H1 (cell line): ENCODE measurements around the gene TRIM59. TPM values are rescaled to one million over a fixed set of nuclear protein-coding genes. Genes with fewer than 3 reads are reported as not detected.

Experiments
- CTCF ChIA-PET: fragments of 300-600 bp; sonication (Branson Sonifier 250); formaldehyde crosslinking; loops from one replicate; lab custom pipeline; 2021; ENCODE audit not compliant: partially characterized antibody; lab: Charles Lee
- POLR2A ChIA-PET: fragments of 300-600 bp; sonication (Branson Sonifier 250); formaldehyde crosslinking; loops from one replicate; lab custom pipeline; 2021; ENCODE audit warnings: inconsistent platforms; ENCODE audit not compliant: partially characterized antibody; lab: Charles Lee
- DNase-seq, 2 experiments: peaks; one replicate each; pipeline versions ENCODE4 v3.0.0 to v3.0.0-alpha.2; 2010 to 2022; ENCODE audit warnings: low spot score in 2 of 2, low read depth in 1 of 2, mixed read lengths in 1 of 2
- FAIRE-seq: peaks from 2 replicates; lab custom pipeline; 2011; peaks lifted over from hg19 to GRCh38; lab: Jason Lieb, UNC
- H2AFZ ChIP-seq: 2 replicates; pipeline ENCODE4 v1.8.1; 2012; ENCODE audit warnings: low read length, inconsistent platforms
- H2AK5ac ChIP-seq: 2 replicates; pipeline ENCODE4 v1.6.1; 2013; ENCODE audit warnings: low read depth, low read length
- H2BK120ac ChIP-seq: replicated peaks from 2 replicates; pipeline ENCODE3; 2013; ENCODE audit warnings: low read depth, low read length, inconsistent platforms
- H2BK12ac ChIP-seq: 2 replicates; pipeline ENCODE4 v1.6.1; 2013; ENCODE audit warnings: low read depth, low read length
- H2BK15ac ChIP-seq: 2 replicates; pipeline ENCODE4 v1.6.1; 2013; ENCODE audit warnings: low read length
- H2BK20ac ChIP-seq: 2 replicates; pipeline ENCODE4 v1.6.1; 2013; ENCODE audit warnings: low read length
- H2BK5ac ChIP-seq: 2 replicates; pipeline ENCODE4 v1.6.1; 2013; ENCODE audit warnings: low read depth, low read length
- H3K14ac ChIP-seq: 2 replicates; pipeline ENCODE4 v1.6.1; 2013; ENCODE audit warnings: inconsistent platforms; ENCODE audit not compliant: insufficient read length
- H3K18ac ChIP-seq: 2 replicates; pipeline ENCODE4 v1.6.1; 2013; ENCODE audit warnings: low read length; ENCODE audit errors: extremely low read depth
- H3K23ac ChIP-seq: 2 replicates; pipeline ENCODE4 v1.6.1; 2013; ENCODE audit warnings: inconsistent platforms; ENCODE audit not compliant: insufficient read length
- H3K23me2 ChIP-seq: 2 replicates; pipeline ENCODE4 v1.6.1; 2013; ENCODE audit warnings: low read depth, low read length
- H3K27ac ChIP-seq: 2 replicates; pipeline ENCODE4 v1.6.1; 2011; ENCODE audit warnings: low read depth, low read length, inconsistent platforms
- H3K27me3 ChIP-seq, 4 experiments: replicated peaks in 1 of 4; 1 replicate in 1 of 4; 2 replicates in 3 of 4; pipeline versions ENCODE4 v1.6.1 to v1.8.1; 2011 to 2013; ENCODE audit warnings: low read length in 3 of 4, mild to moderate bottlenecking in 3 of 4, inconsistent platforms in 2 of 4, mixed read lengths in 2 of 4, moderate library complexity in 1 of 4; ENCODE audit not compliant: control insufficient read depth in 3 of 4, insufficient read depth in 3 of 4; ENCODE audit errors: extremely low read depth in 1 of 4
- H3K36me3 ChIP-seq, 4 experiments: 2 replicates each; pipeline versions ENCODE4 v1.6.1 to v1.8.1; 2011 to 2013; ENCODE audit warnings: mild to moderate bottlenecking in 4 of 4, low read length in 3 of 4, moderate library complexity in 2 of 4, control low read depth in 1 of 4, inconsistent platforms in 1 of 4; ENCODE audit not compliant: insufficient read depth in 4 of 4, control insufficient read depth in 2 of 4
- H3K4ac ChIP-seq: replicated peaks from 2 replicates; pipeline ENCODE3; 2013; ENCODE audit warnings: low read length, low read depth, mixed read lengths, inconsistent platforms; ENCODE audit not compliant: insufficient read length
- H3K4me1 ChIP-seq, 4 experiments: replicated peaks in 1 of 4; 1 replicate in 1 of 4; 2 replicates in 3 of 4; pipeline versions ENCODE4 v1.6.1 to v1.8.1; 2011 to 2013; ENCODE audit warnings: low read length in 3 of 4, inconsistent platforms in 2 of 4, mixed read lengths in 1 of 4; ENCODE audit not compliant: insufficient read depth in 4 of 4, control insufficient read depth in 3 of 4
- H3K4me2 ChIP-seq, 2 experiments: 2 replicates each; pipeline versions ENCODE4 v1.6.1 to v1.8.1; 2011 to 2013; ENCODE audit warnings: low read depth in 2 of 2, low read length in 2 of 2, control low read depth in 1 of 2, inconsistent platforms in 1 of 2, mild to moderate bottlenecking in 1 of 2; ENCODE audit not compliant: insufficient read depth in 1 of 2
- H3K4me3 ChIP-seq, 4 experiments: fragments of 200-600, 300-600 bp in 1 of 4; sonication (generic), shearing (Covaris generic), sonication (Bioruptor Twin) in 1 of 4; 2 replicates each; pipeline versions ENCODE4 v1.5.1 to v1.8.1; 2011 to 2016; ENCODE audit warnings: low read length in 4 of 4, low read depth in 3 of 4, control low read depth in 2 of 4, inconsistent platforms in 2 of 4, mild to moderate bottlenecking in 2 of 4, mixed read lengths in 1 of 4, moderate library complexity in 1 of 4; ENCODE audit not compliant: insufficient read depth in 2 of 4; ENCODE audit errors: extremely low read depth in 1 of 4
- H3K56ac ChIP-seq: replicated peaks from 2 replicates; pipeline ENCODE3; 2013; ENCODE audit warnings: low read depth, mild to moderate bottlenecking, mixed read lengths, low read length, inconsistent platforms; ENCODE audit not compliant: insufficient read length
- H3K79me1 ChIP-seq: 2 replicates; pipeline ENCODE4 v1.6.1; 2013; ENCODE audit warnings: low read depth, low read length, control low read depth
- H3K79me2 ChIP-seq, 2 experiments: 2 replicates each; pipeline versions ENCODE4 v1.6.1 to v1.8.1; 2012 to 2013; ENCODE audit warnings: low read length in 2 of 2, mild to moderate bottlenecking in 2 of 2, inconsistent platforms in 1 of 2; ENCODE audit not compliant: insufficient read depth in 2 of 2, control insufficient read depth in 1 of 2
- H3K9ac ChIP-seq, 4 experiments: replicated peaks in 1 of 4; 1 replicate in 1 of 4; 2 replicates in 3 of 4; pipeline versions ENCODE4 v1.6.1 to v1.8.1; 2011 to 2013; ENCODE audit warnings: low read depth in 3 of 4, low read length in 3 of 4, control low read depth in 2 of 4, mild to moderate bottlenecking in 2 of 4, moderate library complexity in 2 of 4, inconsistent platforms in 1 of 4; ENCODE audit errors: extremely low read depth in 1 of 4
- H3K9me3 ChIP-seq, 2 experiments: 2 replicates each; pipeline versions ENCODE4 v1.6.1 to v1.8.1; 2012 to 2013; ENCODE audit warnings: mild to moderate bottlenecking in 2 of 2, moderate library complexity in 2 of 2, control low read depth in 1 of 2, inconsistent platforms in 1 of 2, low read depth in 1 of 2, low read length in 1 of 2, mixed read lengths in 1 of 2; ENCODE audit not compliant: insufficient read depth in 2 of 2
- H4K20me1 ChIP-seq, 2 experiments: replicated peaks in 1 of 2; 2 replicates each; pipeline versions ENCODE3 to v1.8.1; 2011 to 2013; ENCODE audit warnings: inconsistent platforms in 2 of 2, low read length in 2 of 2, mild to moderate bottlenecking in 1 of 2; ENCODE audit not compliant: insufficient read depth in 2 of 2, control insufficient read depth in 1 of 2
- H4K5ac ChIP-seq: 2 replicates; pipeline ENCODE4 v1.6.1; 2013; ENCODE audit warnings: low read length, low read depth, mixed read lengths, inconsistent platforms; ENCODE audit not compliant: insufficient read length
- H4K8ac ChIP-seq: 2 replicates; pipeline ENCODE4 v1.8.0; 2013; ENCODE audit warnings: mild to moderate bottlenecking, moderate library complexity, low read length, inconsistent platforms; ENCODE audit not compliant: insufficient read depth; ENCODE audit errors: extremely low read depth
- H4K91ac ChIP-seq: replicated peaks from 2 replicates; pipeline ENCODE3; 2013; ENCODE audit warnings: low read length, mixed read lengths, inconsistent platforms; ENCODE audit not compliant: insufficient read length
- CEBPB ChIP-seq: IDR thresholded peaks from 2 replicates; pipeline ENCODE4 v1.6.1; 2012; ENCODE audit warnings: low read depth, low read length
- CHD1 ChIP-seq: IDR thresholded peaks from 2 replicates; pipeline ENCODE4 v1.6.1; 2012; ENCODE audit warnings: low read depth, low read length, improper control_type of control experiment
- FOSL1 ChIP-seq: IDR thresholded peaks from 2 replicates; pipeline ENCODE4 v1.6.1; 2011; ENCODE audit warnings: mild to moderate bottlenecking, low read depth, low read length, moderate library complexity; ENCODE audit not compliant: insufficient read depth
- HDAC6 ChIP-seq: IDR thresholded peaks from one replicate; pipeline ENCODE4 v1.7.1; 2012; ENCODE audit warnings: low read depth, mild to moderate bottlenecking, inconsistent platforms, low read length, moderate library complexity
- KDM5A ChIP-seq: fragments of 200-600 bp; IDR thresholded peaks from 2 replicates; pipeline ENCODE4 v1.7.1; 2012; ENCODE audit warnings: mild to moderate bottlenecking, low read length, inconsistent platforms, mixed read lengths
- MAFK ChIP-seq: IDR thresholded peaks from 2 replicates; pipeline ENCODE4 v1.6.1; 2012; ENCODE audit warnings: low read depth, mild to moderate bottlenecking, improper control_type of control experiment, low read length
- MAX ChIP-seq: IDR thresholded peaks from 2 replicates; pipeline ENCODE4 v1.6.1; 2012; ENCODE audit warnings: inconsistent platforms
- POLR2AphosphoS5 ChIP-seq: IDR thresholded peaks from 2 replicates; pipeline ENCODE4 v1.6.1; 2011; ENCODE audit warnings: low read depth, low read length
- RXRA ChIP-seq: IDR thresholded peaks from 2 replicates; pipeline ENCODE4 v1.6.1; 2011; ENCODE audit warnings: low read depth, mild to moderate bottlenecking, low read length, moderate library complexity; ENCODE audit not compliant: insufficient read depth
- SP2 ChIP-seq: IDR thresholded peaks from 2 replicates; pipeline ENCODE4 v1.6.1; 2012; ENCODE audit warnings: mild to moderate bottlenecking, low read length, inconsistent platforms
- TBP ChIP-seq: IDR thresholded peaks from 2 replicates; pipeline ENCODE4 v1.6.1; 2011; ENCODE audit warnings: low read depth, low read length, improper control_type of control experiment
- USF2 ChIP-seq: IDR thresholded peaks from 2 replicates; pipeline ENCODE4 v1.6.1; 2011; ENCODE audit warnings: low read length, improper control_type of control experiment
- ZNF274 ChIP-seq: IDR thresholded peaks from 2 replicates; pipeline ENCODE4 v1.7.0; 2012; ENCODE audit warnings: low read length, borderline replicate concordance; ENCODE audit errors: extremely low read depth
- WGBS, 2 experiments: shearing (Covaris generic) in 1 of 2; methylation state at CpG; one replicate each; pipeline versions ENCODE4 v1.1.6 to v1.1.7; 2013 to 2015; ENCODE audit warnings: low lambda C conversion rate in 2 of 2, mixed read lengths in 2 of 2, inconsistent platforms in 1 of 2, low coverage in 1 of 2, missing lambda C conversion rate in 1 of 2; ENCODE audit not compliant: insufficient replicate concordance in 2 of 2, insufficient coverage in 1 of 2, insufficient read length in 1 of 2; ENCODE audit errors: extremely low coverage in 1 of 2, missing lambda C conversion rate in 1 of 2; 5-methylcytosine and 5-hydroxymethylcytosine counted together
- polyA plus RNA-seq, 7 experiments: library from polyadenylated mRNA; depleted of rRNA in 3 of 7; stranded (reverse) in 5 of 7; unstranded in 2 of 7; fragments of >200 nt in 5 of 7; fragments of 200-250 nt in 2 of 7; gene quantifications; 1 replicate in 5 of 7; 2 replicates in 1 of 7; 4 replicates in 1 of 7; pipeline versions ENCODE4 v1.2.1 to v1.2.3, GENCODE V29; 2011 to 2013; ENCODE audit warnings: missing spikeins in 2 of 7, mixed read lengths in 2 of 7
- total RNA-seq: library from RNA; stranded (reverse); fragmentation: NEBNext Ultra II Directional; extraction: Animal tissue kit (Norgen Biotek cat#: 25700); gene quantifications from 2 replicates; pipeline ENCODE4 v1.2.1, GENCODE V29; 2021

The TRIM59 gene
- total and polyA plus RNA-seq, 2 of the 8 experiments (the other 6 are each of a cell fraction or from before 2014, with no cell fraction given): 11.6 to 53.4 TPM

GRCh38 chr3:160459450-160459970 lies 9.9 kb upstream of the TRIM59 start:
- TF ChIP-seq MAX (no peak), USF2 (no peak), POLR2AphosphoS5 (no peak), ZNF274 (no peak), MAFK (no peak), HDAC6 (no peak), TBP (no peak), SP2 (no peak), CHD1 (no peak), RXRA (no peak), KDM5A (no peak), CEBPB (no peak), FOSL1 (no peak)
- CTCF ChIA-PET: interaction anchor here (0.9 to 1.5 kb wide), 3 partner anchors 8 to 27 kb away, joined by 3 read pairs; no protein-coding TSS in a partner anchor

More at GRCh38 chr3:160459450-160459970, 9.9 kb upstream of the TRIM59 start:
- no peak overlapping the region for H3K4ac ChIP-seq
- peaks cover 0 to 4% (median 0%) of the 10 kb centered on the region in 4 experiments; a peak in 1 of 7 replicates for H3K4me1 ChIP-seq
- H2AK5ac ChIP-seq: no peak overlapping the region
- H3K4me2 ChIP-seq: no peak overlapping the region
- no peak overlapping the region for H2BK20ac ChIP-seq
- no peak overlapping the region for H4K5ac ChIP-seq
- POLR2A ChIA-PET: interaction anchor here (4.3 kb wide), 1 partner anchor 10 kb away, joined by 29 read pairs; the partner anchor contains the start of gene TRIM59
- no peaks in the 10 kb centered on the region for H3K79me2 ChIP-seq
- no peak overlapping the region for H2BK15ac ChIP-seq
- H4K20me1 ChIP-seq: no peaks in the 10 kb centered on the region
- H3K23ac ChIP-seq: no peak overlapping the region
- H4K91ac ChIP-seq: no peak overlapping the region
- no peaks in the 10 kb centered on the region; a peak in 1 of 7 replicates for H3K27me3 ChIP-seq
- no peak overlapping the region for H2BK120ac ChIP-seq
- no peak overlapping the region for H2AFZ ChIP-seq
- H3K56ac ChIP-seq: no peak overlapping the region
- no peak overlapping the region for H3K9ac ChIP-seq
- no peaks in the 10 kb centered on the region for H3K79me1 ChIP-seq
- DNase-seq (no peak), FAIRE-seq (no peak)
- no peak overlapping the region for H3K27ac ChIP-seq
- H3K36me3 ChIP-seq: no peaks in the 10 kb centered on the region
- 85% methylated on average over 9 of the region's 9 CpGs; no CpG with 5 or more reads in 1 of the 2 experiments for WGBS, 2 experiments
- H2BK5ac ChIP-seq: no peak overlapping the region
- H3K4me3 ChIP-seq: no peak overlapping the region
- no peak overlapping the region for H3K14ac ChIP-seq
- no peak overlapping the region for H3K18ac ChIP-seq
- H4K8ac ChIP-seq: no peak overlapping the region
- peaks cover 0 to 5% of the 10 kb centered on the region in 2 experiments; a peak in 1 of 4 replicates for H3K9me3 ChIP-seq
- H2BK12ac ChIP-seq: no peak overlapping the region
- H3K23me2 ChIP-seq: no peaks in the 10 kb centered on the region
